SIG-M5 treated with dmso at 0.1 percent for 504 hours (cell line): Measurements from ENCODE around the gene PPP6C.
A peak's percentile ranks its signal among the peaks of the same experiment; 100 is the strongest.
"Not testable (repeated sequence)": the region's sequence is repeated elsewhere in the genome, so short reads cannot be mapped to it uniquely, and the experiment has no call there.

Experiments used
- DNase-seq: peaks from one replicate; lab custom pipeline; 2025; ENCODE audit not compliant: unreplicated experiment; lab: John Stamatoyannopoulos, UW

Gene PPP6C

DNA sequence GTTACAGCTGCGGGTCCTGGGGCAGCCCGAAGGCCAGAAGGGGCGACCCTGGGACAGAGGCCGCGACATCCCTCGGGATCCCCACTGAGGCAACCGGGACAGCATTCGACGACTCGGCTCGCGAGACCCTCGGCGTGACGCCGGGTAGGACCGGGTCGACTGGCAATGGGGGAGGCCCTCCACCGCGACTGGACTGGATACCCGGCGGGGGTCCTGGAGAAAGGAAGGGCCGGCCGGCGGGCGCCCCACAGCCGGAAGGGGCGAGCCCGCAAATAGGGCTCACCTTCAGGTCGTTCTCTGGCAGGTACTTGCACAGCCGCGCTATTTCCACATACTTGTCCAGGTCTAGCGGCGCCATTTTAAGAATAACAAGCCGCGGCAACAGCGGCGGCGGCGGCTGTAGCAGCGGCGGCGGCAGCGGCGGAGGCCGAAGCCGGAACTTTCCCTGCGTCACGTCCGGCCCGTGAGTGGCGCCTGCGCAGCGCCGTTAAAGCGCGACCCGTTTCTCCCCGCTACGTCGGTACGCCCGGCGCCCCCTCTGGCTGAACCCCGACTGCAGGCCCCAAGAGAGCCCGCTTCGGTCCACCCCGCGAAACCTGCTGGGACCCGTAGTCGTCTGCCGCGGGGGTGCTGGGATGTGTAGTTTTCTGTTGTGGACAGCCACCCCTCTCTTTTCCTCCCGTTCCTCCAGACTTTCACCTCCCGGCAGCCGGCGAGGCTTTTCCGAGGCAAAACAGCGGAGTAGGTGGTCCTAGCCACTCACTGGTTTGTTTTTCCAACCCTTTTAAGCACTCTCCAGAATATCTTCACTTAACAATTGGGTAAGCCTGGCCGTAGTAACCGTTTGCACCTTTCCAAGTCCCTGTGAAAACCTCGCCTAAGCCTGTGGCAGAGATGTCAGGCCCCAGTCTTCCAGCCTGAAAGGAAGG is at the start of gene PPP6C:
PPP6C (minus strand) TSS at position 443 of the 929 bp plus-strand sequence; CDS start at position 358, 85 bp downstream.
- DNase-seq: peak; percentile 96

DNA sequence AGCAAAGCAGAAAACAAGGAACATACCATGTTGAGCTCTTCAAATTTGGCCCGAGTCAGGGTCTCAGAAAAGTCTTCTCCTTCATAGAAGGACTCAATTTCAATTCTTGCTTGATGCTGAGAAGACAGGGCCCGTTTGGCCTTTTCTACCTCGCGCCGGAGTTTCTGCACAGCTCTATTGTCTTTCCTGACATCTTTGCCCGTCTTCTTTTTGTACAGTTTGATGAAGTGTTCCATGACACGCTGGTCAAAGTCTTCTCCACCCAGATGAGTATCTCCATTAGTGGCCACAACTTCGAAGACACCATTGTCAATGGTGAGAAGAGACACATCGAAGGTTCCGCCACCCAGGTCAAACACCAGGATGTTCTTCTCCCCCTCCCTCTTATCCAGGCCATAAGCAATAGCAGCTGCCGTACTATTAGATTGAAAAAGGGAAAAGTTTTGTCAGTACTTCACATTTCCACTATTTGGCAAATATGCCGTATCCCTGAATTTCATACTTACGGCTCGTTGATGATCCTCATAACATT is 49.4 kb upstream of the PPP6C start:
- no peak for DNase-seq

DNA sequence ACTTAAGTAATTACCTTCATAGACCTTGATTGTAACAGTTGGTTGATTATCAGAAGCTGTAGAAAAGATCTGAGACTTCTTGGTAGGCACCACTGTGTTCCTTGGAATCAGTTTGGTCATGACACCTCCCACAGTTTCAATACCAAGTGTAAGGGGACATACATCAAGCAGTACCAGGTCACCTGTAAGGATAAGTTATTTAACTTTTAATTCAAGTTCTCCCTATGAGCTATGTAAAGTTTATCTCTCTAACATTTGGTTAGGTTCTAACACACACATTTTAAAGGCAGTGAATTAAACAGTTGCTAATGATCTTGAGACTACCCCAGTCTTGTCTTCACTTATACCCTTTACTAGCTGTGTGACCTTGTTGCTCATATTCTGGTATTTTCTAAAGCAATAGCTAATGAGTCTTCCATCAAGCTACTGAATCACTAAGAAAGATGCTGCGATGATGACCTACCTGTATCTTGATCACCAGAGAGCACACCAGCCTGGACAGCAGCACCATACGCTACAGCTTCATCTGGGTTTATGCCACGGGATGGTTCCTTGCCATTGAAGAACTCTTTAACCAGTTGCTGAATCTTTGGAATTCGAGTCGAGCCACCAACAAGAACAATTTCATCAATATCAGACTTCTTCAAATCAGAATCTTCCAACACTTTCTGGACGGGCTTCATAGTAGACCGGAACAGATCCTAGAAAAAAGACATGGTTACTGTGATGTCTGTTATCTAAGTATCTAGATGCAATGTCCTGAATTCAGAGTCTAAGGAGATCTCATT is 48.7 kb upstream of the PPP6C start:
- DNase-seq: no peak

DNA sequence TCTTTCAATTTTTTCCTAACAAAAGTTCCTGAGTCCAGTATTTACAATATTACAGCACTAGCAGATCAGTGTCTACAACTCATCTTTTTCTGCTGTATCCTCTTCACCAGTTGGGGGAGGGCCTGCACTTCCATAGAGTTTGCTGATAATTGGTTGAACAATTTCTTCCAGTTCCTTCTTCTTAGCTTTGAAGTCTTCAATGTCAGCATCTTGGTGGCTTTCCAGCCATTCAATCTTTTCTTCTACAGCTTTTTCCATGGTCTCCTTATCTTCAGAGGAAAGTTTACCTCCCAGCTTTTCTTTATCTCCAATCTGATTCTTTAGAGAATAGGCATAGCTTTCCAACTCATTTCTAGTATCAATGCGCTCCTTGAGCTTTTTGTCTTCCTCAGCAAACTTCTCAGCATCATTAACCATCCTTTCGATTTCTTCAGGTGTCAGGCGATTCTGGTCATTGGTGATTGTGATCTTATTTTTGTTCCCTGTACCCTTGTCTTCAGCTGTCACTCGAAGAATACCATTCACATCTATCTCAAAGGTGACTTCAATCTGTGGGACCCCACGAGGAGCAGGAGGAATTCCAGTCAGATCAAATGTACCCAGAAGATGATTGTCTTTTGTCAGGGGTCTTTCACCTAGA is 47.0 kb upstream of the PPP6C start:
- not testable (repeated sequence) for DNase-seq

DNA sequence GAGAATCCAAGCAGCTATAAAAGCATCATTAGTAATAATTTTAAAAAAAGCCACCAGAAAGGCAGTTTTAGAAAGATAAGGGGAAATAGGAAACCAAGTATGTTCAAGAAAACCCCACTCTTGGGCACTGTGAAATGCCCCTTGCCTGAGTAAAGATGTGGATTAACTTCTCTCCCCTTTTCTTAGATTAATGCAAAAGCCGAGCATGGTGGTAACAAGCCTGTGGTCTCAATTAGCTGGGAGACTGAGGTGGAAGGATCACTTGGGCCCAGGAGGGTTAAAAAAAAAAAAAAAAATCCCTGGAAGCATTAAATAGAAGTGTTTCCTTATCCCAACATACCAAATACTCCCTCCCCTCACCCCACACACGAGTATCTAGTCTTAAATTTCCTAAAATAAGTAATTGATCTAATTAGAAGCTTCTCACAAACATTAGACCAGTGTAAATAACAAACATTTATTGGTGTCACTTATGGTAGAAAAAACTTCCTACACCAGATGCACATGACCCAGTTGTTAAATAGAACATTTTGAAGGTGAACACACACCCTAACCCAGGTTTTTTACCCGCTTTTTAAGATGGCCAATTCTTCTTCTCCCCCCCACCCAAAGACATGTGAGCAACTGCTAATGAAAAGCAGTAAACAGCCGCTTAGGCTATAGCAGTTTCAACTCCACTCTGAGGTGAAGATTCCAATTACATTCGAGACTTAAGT is 46.4 kb upstream of the PPP6C start:
- no peak for DNase-seq

DNA sequence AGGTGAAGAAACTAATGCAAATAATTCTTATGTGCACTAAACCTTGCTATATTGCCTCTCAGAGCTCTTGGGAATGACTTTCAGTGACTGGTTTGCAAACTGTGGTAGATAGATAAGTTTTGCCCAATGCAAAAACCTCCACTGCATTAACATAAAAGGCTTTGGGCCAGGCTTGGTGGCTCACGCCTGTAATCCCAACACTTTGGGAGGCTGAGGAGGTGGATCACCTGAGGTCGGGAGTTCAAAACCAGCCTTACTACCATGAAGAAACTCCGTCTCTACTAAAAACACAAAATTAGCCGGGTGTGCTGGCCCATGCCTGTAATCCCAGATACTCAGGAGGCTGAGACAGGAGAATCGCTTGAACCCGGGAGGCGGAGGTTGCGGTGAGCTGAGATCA is 44.5 kb upstream of the PPP6C start:
- not testable (repeated sequence) for DNase-seq

- DNase-seq: peak; percentile 15
Measured at GRCh38 chr9:125233678-125234077, 44.1 kb upstream of the PPP6C start.

DNA sequence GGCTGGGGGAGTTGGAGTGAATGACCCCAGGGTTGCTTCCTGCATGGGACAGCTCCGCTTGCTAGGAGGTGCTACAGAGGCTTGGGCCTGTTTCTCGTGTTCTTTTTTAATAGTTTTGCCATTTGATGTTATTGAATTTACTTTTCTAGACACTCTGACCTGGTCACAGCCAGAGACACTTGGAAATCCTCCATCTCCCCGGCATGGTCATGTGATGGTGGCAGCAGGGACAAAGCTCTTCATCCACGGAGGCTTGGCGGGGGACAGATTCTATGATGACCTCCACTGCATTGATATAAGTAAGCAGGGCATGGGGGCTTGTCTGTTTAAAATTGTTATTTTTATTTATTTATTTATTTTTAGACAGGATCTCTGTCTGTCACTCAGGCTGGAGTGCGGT is 38.2 kb upstream of the PPP6C start:
- DNase-seq: no peak

GRCh38 chr9:125224858-125225257 is 35.3 kb upstream of the PPP6C start:
- not testable (repeated sequence) for DNase-seq

DNA sequence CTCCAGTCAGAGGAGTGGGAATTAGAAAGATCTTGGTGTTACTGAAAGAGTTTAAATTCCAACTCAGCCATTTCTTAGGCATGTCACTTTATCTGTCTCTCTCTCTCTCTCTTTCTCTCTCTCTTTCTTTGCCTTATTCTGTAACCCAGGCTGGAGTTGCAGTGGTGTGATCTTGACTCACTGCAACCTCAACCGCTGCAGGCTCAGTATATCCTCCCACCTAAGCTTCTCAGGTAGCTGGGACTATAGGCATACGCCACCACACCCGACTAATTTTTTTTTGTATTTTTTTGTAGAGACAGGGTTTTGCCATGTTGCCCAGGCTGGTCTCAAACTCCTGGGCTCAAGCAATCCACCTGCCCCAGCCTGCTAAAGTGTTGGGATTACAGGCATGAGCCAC is 29.0 kb upstream of the PPP6C start:
- no peak for DNase-seq

- DNase-seq: no peak
Measured at GRCh38 chr9:125214186-125214585, 24.6 kb upstream of the PPP6C start.

GRCh38 chr9:125204477-125204876 is 14.9 kb upstream of the PPP6C start:
- DNase-seq: no peak

DNA sequence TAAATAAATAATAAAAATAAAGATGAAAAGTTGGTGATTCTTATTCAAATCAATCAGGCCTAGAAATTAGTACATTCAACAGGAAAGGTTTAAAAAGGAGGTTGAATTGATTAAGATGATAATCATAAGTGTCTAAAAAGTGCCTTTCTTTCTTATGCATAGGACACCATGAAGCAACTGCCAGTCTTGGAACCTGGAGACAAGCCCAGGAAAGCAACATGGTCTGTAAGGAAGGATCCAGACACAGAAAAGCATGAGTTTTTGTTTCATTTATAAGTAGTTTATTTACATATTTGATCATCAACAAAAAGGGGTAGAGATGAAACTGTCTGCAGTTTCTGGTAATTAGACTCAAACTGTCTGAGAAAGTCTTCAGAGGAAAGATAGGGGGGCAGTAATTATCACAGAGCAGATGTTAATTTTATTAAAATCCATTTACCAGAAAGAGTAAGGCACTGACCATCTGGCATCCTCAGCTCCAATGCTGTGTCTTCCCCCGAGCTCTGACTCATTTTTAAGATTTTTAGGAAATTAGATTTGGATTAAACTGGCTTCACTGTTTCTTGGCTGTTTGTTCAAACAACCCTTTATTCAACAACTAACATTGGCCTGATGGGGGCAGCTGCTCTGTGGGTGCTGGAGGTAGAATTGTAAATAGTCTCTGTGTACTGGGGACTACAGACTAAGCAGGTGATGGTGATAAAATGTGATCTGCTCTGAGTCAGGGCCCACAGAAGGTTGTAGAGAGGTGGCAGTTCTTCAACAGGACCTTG is 13.4 kb upstream of the PPP6C start:
- DNase-seq: no peak

GRCh38 chr9:125200216-125201047 is 10.8 kb upstream of the PPP6C start, which contains the start of gene RABEPK:
Gene RABEPK (plus strand): TSS chr9:125200542. CDS start chr9:125203014, 2,472 bp downstream.
- DNase-seq: peak; percentile 96

- DNase-seq: not testable (repeated sequence)
Measured at GRCh38 chr9:125195591-125195990, 6.0 kb upstream of the PPP6C start.

DNA sequence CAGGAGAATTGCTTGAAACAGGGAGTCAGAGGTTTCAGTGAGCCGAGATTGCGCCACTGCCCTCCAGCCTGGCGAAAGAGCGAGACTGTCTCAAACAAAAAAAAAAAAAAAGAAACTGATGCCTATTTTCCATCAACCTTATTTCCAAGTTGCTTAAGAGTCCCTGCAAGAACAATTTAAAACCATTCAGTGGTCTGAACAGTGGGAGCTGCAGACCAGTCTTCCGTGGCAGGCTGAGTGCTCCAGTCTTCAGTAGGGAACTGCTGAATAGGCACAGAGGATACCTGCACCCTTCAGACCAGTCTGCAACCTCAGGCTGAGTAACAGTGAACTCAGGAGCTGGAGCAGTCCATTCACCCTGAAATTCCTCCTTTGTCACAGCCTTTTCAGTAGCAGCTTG is 4.9 kb upstream of the PPP6C start:
- DNase-seq: peak; percentile 34

DNA sequence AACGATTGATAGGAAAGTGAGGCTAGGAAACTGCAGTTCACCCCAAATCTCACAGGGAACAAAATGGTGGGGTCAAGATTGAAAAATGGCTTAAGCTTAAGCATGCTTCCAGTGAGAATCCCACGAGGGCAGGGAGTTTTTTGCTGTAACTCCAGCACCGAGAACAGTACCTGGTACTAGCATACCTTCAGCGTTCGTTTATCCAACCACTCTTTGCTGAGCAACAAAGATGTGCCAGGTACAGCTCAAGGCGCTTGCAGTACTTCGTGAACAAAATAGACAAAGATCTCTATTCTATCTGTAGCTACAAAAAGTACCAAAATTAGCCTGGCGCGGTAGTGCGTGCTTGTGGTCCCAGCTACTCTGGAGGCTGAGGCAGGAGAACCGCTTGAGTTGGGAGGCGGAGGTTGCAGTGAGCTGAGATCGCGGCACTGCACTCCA is 778 bp upstream of the PPP6C start:
- no peak for DNase-seq

GRCh38 chr9:125189011-125189360 is 617 bp downstream of the PPP6C start:
- peak; percentile 12 for DNase-seq

DNA sequence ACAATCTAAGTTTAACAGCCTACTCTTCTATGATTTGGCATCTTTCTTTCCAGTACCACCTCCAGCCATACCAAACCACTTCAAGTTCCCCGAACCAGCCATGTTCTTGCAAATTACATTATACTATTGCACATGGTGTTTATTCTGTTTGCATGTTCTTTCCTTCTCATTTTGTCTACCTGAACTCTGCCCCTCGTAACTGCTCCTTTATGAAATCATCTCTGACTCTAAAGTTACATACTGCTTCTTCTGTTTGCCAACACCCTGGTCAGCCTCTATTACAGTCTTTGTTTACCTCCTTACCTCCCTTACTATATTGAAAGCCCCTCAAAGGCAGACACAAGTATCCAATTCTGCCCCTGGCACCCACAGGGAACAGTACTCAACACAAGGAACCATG is 6.0 kb downstream of the PPP6C start:
- no peak for DNase-seq
